Activated CD8-positive, alpha-beta memory T cell treated with anti-CD3 and anti-CD28 coated beads, Interleukin-2, amount 50 U/mL, for 1 hour (primary cell): Measurements from ENCODE around the gene KLRB1.
"Not testable (repeated sequence)": the region's sequence is repeated elsewhere in the genome, so short reads cannot be mapped to it uniquely, and the experiment has no call there.

Source experiments
- DNase-seq: peaks from one replicate; pipeline ENCODE4 v3.0.0-alpha.2; 2020; ENCODE audit errors: extremely low read depth

Gene KLRB1

DNA sequence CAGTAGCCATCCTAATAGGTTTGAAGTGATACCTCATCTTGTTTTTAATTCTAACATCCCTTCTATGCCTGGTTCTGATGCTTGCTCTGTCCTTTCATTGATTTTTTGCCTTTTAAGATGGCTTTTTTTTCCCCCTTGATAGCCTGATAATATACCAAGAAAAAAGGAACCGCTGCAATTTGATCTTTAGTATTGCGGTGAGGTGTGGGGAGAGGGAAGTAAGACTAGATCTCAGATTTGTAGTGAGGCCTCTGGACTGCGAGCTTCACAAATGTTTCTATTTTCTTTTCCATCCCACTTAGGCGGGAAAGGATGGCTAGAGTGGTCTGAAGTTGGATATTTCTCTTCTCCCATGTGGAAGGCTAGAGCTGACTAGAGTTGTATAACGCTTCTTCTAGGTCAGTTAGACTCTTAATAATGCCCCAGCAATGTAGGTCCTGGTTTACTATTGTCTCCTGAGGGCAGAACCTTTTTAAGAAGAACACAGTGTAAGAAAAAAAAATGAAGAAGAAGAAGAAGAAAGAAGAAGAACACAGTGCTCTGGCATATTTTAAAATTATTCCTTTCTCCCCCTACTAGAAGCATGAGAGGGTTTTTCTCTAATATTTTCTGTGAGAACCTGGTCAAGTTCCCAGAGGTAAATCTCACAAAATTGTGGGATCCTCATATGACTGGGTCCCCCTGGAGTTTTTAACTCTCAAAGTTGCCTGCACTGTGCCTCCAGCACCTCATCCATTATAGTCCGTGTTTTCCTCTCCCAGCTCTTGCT lies 11.9 kb upstream of the KLRB1 start:
- DNase-seq: no peak

DNA sequence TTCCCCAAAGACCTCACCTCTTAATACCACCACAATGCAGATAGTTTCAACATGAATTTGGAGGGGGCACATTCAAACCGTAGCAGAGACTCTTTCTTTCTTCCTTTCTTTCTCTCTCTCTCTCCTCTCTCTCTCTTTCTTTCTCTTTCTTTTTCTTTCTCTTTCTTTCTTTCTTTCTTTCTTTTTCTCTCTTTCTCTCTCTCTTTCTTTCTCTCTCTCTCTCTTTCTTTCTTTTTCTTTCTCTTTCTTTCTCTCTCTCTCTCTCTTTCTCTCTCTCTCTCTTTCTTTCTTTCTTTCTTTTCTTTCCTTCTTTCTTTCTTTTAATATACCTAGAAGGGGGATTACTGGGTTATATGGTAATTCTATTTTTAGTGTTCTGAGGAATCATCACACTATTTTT lies 11.2 kb upstream of the KLRB1 start:
- not testable (repeated sequence) for DNase-seq

GRCh38 chr12:9617124-9617523 lies 9.4 kb upstream of the KLRB1 start:
- DNase-seq: no peak

GRCh38 chr12:9615420-9616136 lies 7.9 kb upstream of the KLRB1 start:
- no peak for DNase-seq

DNA sequence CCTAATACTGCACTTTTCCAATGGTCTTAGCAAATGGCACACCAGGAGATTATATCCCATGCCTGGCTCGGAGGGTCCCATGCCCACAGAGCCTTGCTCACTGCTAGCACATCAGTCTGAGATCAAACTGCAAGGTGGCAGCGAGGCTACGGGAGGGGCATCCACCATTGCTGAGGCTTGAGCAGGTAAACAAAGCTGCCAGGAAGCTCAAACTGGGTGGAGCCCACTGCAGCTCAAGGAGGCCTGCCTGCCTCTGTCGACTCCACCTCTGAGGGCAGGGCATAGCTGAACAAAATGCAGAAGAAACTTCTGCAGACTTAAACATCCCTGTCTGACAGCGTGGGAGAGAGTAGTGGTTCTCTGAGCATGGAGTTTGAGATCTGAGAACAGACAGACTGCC lies 2.9 kb upstream of the KLRB1 start:
- DNase-seq: not testable (repeated sequence)

- no peak for DNase-seq
These were observed 862 bp downstream of the KLRB1 start for GRCh38 chr12:9606736-9607372.

GRCh38 chr12:9606247-9606646 lies 1.5 kb downstream of the KLRB1 start:
- DNase-seq: no peak

GRCh38 chr12:9605483-9605882 lies 2.2 kb downstream of the KLRB1 start:
- no peak for DNase-seq

GRCh38 chr12:9604287-9604686 lies 3.4 kb downstream of the KLRB1 start:
- DNase-seq: no peak

GRCh38 chr12:9600426-9600825 lies 7.3 kb downstream of the KLRB1 start:
- not testable (repeated sequence) for DNase-seq

GRCh38 chr12:9598363-9598762 lies 9.4 kb downstream of the KLRB1 start:
- no peak for DNase-seq

DNA sequence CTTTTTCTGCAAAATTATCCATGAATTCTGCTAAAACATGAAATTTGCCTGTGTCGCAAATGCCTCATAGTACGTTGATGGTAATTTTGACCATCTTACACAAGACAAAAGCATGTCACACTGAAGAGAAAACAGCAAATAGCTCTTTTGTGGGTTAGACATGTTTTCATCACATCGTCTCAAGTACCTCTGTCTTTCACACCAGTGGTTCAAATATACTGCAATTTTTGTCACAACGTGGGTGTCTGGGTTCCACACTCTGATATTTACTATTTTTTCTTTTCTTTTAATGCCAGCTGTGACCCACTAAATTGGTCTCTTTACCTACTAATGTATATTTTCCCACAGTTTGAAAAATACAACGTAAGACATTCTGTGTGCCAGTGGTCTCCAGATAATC lies 10.4 kb downstream of the KLRB1 start:
- DNase-seq: no peak

DNA sequence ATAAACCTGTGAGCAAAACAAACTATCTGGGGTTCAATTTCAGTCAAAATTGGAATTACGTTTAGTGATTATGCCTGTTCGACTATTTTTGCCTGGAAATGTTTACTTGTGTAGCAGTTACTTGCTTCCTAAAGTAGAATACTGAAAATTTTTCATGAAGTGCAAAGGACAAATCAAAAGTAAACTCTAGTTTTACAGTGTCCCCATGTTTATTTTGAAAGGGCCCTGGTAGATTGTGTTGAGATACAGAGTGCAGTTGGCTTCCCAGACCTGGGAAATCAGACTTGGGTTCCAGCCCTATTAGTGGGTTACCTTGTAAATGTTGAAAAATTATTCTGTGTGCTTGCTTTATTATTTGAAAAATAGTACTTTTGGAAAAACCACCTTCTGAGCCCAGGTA lies 17.3 kb downstream of the KLRB1 start:
- no peak for DNase-seq

DNA sequence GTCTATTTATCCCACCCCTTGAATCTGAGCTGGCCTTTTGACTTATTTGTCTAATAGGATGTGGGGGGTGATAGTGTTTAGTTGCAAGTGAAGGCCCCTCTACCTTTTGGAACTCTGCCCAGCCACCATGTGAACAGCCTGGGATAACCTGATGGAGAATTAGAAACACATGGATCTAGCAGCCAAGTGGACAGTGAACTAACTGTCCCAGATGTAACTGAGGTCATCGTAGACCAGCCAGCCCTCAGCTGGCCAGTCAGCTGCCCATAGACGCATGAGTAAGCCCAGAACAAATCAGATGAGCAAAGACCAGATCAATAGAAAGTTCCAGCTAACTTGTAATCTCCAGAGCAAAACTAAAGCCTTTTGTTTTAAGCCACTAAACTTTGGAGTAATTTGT lies 19.0 kb downstream of the KLRB1 start:
- no peak for DNase-seq

DNA sequence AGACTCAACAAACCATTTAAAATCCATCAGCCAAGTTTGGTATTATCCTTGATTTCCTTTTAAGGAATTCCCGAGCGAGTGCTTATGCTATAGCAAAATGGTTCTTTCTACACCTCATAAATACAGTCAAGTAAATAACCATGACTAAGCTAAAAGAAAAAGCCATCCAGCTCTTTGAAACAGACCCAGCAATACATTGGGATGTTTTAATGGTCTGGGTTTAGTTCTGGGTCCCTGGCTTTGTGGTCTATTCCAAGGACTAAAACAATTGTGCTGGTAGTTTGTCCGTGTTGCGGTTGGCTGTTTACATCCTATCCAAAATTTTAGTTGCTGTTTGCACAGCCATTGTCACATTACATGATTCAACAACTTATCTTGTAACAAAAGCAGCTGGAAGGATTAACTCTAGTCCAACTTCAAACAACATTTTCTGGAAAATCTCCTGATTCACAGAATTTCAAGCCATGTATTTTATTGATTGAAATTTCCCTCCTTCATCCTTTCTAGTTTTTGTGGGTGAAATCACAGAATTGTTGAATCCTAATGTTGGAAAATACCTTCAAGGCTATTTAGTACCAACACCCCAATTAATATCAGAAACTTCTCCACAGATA lies 19.6 kb downstream of the KLRB1 start:
- DNase-seq: no peak

- DNase-seq: not testable (repeated sequence)
These were observed 30.0 kb downstream of the KLRB1 start for GRCh38 chr12:9577729-9578128.

- DNase-seq: not testable (repeated sequence)
These were observed 40.6 kb downstream of the KLRB1 start for GRCh38 chr12:9567151-9567550.

- not testable (repeated sequence) for DNase-seq
These were observed 41.6 kb downstream of the KLRB1 start for GRCh38 chr12:9566113-9566512.

GRCh38 chr12:9564418-9564817 lies 43.3 kb downstream of the KLRB1 start:
- not testable (repeated sequence) for DNase-seq

GRCh38 chr12:9562841-9563453 lies 44.8 kb downstream of the KLRB1 start:
- DNase-seq: not testable (repeated sequence)

- not testable (repeated sequence) for DNase-seq
These were observed 62.2 kb downstream of the KLRB1 start for GRCh38 chr12:9545489-9545888.
